GM23248 (cell line): Measurements from ENCODE around the gene NKG7.

ENCODE experiments used
- EZH2 ChIP-seq: fragments of 200-600 bp; sonication (generic); IDR thresholded peaks from 2 replicates; pipeline ENCODE4 v1.6.1; 2018; ENCODE audit warnings: antibody characterized with exemption, mild to moderate bottlenecking; ENCODE audit not compliant: insufficient read depth, poor library complexity, severe bottlenecking
- EZH2phosphoT487 ChIP-seq: fragments of 200-600 bp; sonication (generic); IDR thresholded peaks from 2 replicates; pipeline ENCODE4 v1.6.1; 2018; ENCODE audit warnings: antibody characterized with exemption, moderate library complexity, mild to moderate bottlenecking, low read depth; ENCODE audit not compliant: insufficient read depth

DNA sequence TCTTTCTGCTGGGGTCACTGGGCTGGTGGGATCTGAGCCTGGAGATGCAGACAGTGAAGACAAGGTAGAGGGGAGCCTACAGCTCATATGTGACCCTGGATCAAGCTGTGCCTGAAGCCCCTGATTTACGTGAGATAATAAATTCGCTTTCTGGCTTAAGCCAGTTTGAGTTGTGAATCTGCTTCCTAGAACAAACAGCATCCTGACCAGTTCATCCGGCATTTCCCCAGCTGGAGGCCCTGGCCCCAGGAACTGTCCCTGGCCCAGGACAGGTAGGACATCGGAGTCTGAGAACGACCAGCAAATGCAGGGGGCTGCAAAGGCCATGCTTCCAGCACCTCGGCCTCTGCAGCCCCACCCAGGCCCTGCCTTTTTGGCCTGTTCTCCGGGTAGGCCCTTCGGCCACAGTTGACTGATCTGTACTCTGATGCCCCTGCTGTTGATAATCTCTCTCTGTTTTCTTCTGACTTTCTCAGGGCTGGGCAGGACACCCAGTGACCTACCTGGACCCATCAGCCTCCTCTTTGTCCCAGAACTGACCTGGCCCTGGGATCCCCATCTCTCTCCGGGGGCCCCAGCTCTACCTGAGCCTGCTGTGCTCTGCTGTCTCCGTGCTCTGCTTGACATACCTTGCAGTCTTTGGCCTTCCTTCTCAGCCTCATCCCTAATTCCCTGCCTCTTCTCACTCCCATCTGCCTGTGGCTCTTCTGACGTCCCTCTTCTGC is 21.0 kb downstream of the NKG7 start:
- TF ChIP-seq EZH2phosphoT487 (no peak), EZH2 (no peak)
